Activated CD4-positive, CD25-positive, alpha-beta regulatory T cell treated with anti-CD3 and anti-CD28 coated beads, Interleukin-2, amount 50 U/mL, for 16 hours (primary cell): Measurements from ENCODE around the gene GZMM.
"Not testable (repeated sequence)": the region's sequence is repeated elsewhere in the genome, so short reads cannot be mapped to it uniquely, and the experiment has no call there.

Source experiments
- DNase-seq: peaks from one replicate; pipeline ENCODE4 v3.0.0-alpha.2; 2020; ENCODE audit warnings: low read depth, low spot score

The GZMM gene

GRCh38 chr19:583198-583967, 39.5 kb downstream of the GZMM start:
- no peak for DNase-seq

- DNase-seq = no peak
These were observed 40.1 kb downstream of the GZMM start for GRCh38 chr19:583968-584239.

- DNase-seq = peak; percentile 38
These were observed 40.6 kb downstream of the GZMM start for GRCh38 chr19:584240-585001.

GRCh38 chr19:585146-585545, 41.3 kb downstream of the GZMM start:
- DNase-seq = not testable (repeated sequence)

- no peak for DNase-seq
These were observed 41.8 kb downstream of the GZMM start for GRCh38 chr19:585551-586110.

GRCh38 chr19:588093-588740, 44.4 kb downstream of the GZMM start:
- no peak for DNase-seq

GRCh38 chr19:588741-589692, 45.2 kb downstream of the GZMM start:
- DNase-seq = no peak

GRCh38 chr19:589693-590395, 46.0 kb downstream of the GZMM start, which contains the start of gene HCN2:
Gene HCN2, plus strand, starts transcription at chr19:589881. Its CDS starts 65 bp downstream, at chr19:589946.
- no peak for DNase-seq

GRCh38 chr19:590396-590745, 46.5 kb downstream of the GZMM start:
- no peak for DNase-seq

GRCh38 chr19:590750-591098, 46.9 kb downstream of the GZMM start:
- DNase-seq = no peak

- DNase-seq = no peak
These were observed 47.5 kb downstream of the GZMM start for GRCh38 chr19:591099-591958.

GRCh38 chr19:592101-592500, 48.2 kb downstream of the GZMM start:
- no peak for DNase-seq

- no peak for DNase-seq
These were observed 49.2 kb downstream of the GZMM start for GRCh38 chr19:593055-593454.

- no peak for DNase-seq
These were observed 49.7 kb downstream of the GZMM start for GRCh38 chr19:593505-593904.

GRCh38 chr19:594265-594870, 50.5 kb downstream of the GZMM start:
- DNase-seq = no peak

- no peak for DNase-seq
These were observed 51.7 kb downstream of the GZMM start for GRCh38 chr19:595326-596262.

- no peak for DNase-seq
These were observed 52.4 kb downstream of the GZMM start for GRCh38 chr19:596263-596655.
